Karpas-422 (cell line): Measurements from ENCODE around the gene ZNF880. TPM values are rescaled to one million over a fixed set of nuclear protein-coding genes. Genes with fewer than 3 reads are reported as not detected.

ENCODE experiments used
- DNase-seq: peaks from one replicate; pipeline ENCODE4 v3.0.0-alpha.2; 2015
- H2AFZ ChIP-seq: fragments of 200-600 bp; sonication (generic); 2 replicates; pipeline ENCODE4 v1.6.1; 2014; ENCODE audit warnings: antibody characterized with exemption, low read length, mixed read lengths
- H3K27ac ChIP-seq: fragments of 200-600 bp; sonication (generic); 2 replicates; pipeline ENCODE4 v1.5.1; 2014; ENCODE audit warnings: mild to moderate bottlenecking, low read length, moderate library complexity
- H3K27me3 ChIP-seq: fragments of 200-600 bp; sonication (generic); 2 replicates; pipeline ENCODE4 v1.6.1; 2014; ENCODE audit warnings: low read length, mixed read lengths
- H3K36me3 ChIP-seq: fragments of 200-600 bp; sonication (generic); 2 replicates; pipeline ENCODE4 v1.6.1; 2014; ENCODE audit warnings: low read length, mixed read lengths; ENCODE audit not compliant: insufficient read depth
- H3K4me1 ChIP-seq: fragments of 200-600 bp; sonication (generic); 2 replicates; pipeline ENCODE4 v1.6.1; 2014; ENCODE audit warnings: mild to moderate bottlenecking, low read length, mixed read lengths
- H3K4me2 ChIP-seq: fragments of 200-600 bp; sonication (generic); 2 replicates; pipeline ENCODE4 v1.6.1; 2014; ENCODE audit warnings: low read length, low read depth, mild to moderate bottlenecking; ENCODE audit not compliant: poor library complexity, severe bottlenecking
- H3K4me3 ChIP-seq: fragments of 200-600 bp; sonication (generic); 2 replicates; pipeline ENCODE4 v1.5.1; 2014; ENCODE audit warnings: mild to moderate bottlenecking, antibody characterized with exemption, low read length, mixed read lengths
- H3K79me2 ChIP-seq: fragments of 200-600 bp; sonication (generic); 2 replicates; pipeline ENCODE4 v1.6.1; 2014; ENCODE audit warnings: mild to moderate bottlenecking, low read length, mixed read lengths
- H3K9ac ChIP-seq: fragments of 200-600 bp; sonication (generic); 2 replicates; pipeline ENCODE4 v1.6.0; 2014; ENCODE audit warnings: low read length
- H3K9me2 ChIP-seq: fragments of 200-600 bp; sonication (generic), shearing (Covaris generic); replicated peaks from 2 replicates; pipeline ENCODE4 v1.6.0; 2014; ENCODE audit warnings: mild to moderate bottlenecking, low read length, moderate library complexity; ENCODE audit not compliant: insufficient read depth
- H3K9me3 ChIP-seq: fragments of 300-700, 200-600 bp; sonication (generic); 2 replicates; pipeline ENCODE4 v1.6.1; 2014; ENCODE audit warnings: low read length, mixed read lengths
- H4K20me1 ChIP-seq: fragments of 200-600 bp; sonication (generic); 2 replicates; pipeline ENCODE4 v1.6.1; 2014; ENCODE audit warnings: mild to moderate bottlenecking, antibody characterized with exemption, low read length, low read depth; ENCODE audit not compliant: insufficient read depth
- total RNA-seq: library from RNA; depleted of rRNA; stranded (reverse); fragments of >200 nt; shearing (Covaris generic); gene quantifications from 2 replicates; pipeline ENCODE4 v1.2.3, GENCODE V29; 2014; ENCODE audit warnings: low replicate concordance

ZNF880 gene
- total RNA-seq, 1 experiment from 2014 or later = 12.7 TPM

GRCh38 chr19:52345162-52345561, 24.6 kb upstream of the ZNF880 start:
- no peak overlapping the region for H3K27ac ChIP-seq
- H3K27me3 ChIP-seq = no peaks in the 10 kb centered on the region
- no peaks in the 10 kb centered on the region for H4K20me1 ChIP-seq
- DNase-seq = no peak
- H3K4me1 ChIP-seq = no peaks in the 10 kb centered on the region
- no peaks in the 10 kb centered on the region for H3K9me3 ChIP-seq
- no peak overlapping the region for H3K4me2 ChIP-seq
- no peak overlapping the region for H2AFZ ChIP-seq
- H3K4me3 ChIP-seq = no peak overlapping the region
- no peak overlapping the region for H3K9ac ChIP-seq
- H3K36me3 ChIP-seq = peaks cover 30% of the 10 kb centered on the region
- no peaks in the 10 kb centered on the region for H3K9me2 ChIP-seq
- no peaks in the 10 kb centered on the region; the same call in 1 of the 2 replicates for H3K79me2 ChIP-seq

GRCh38 chr19:52351512-52351911, 18.2 kb upstream of the ZNF880 start:
- H3K4me3 ChIP-seq = no peak overlapping the region
- H3K9ac ChIP-seq = no peak overlapping the region
- no peaks in the 10 kb centered on the region for H4K20me1 ChIP-seq
- H3K27ac ChIP-seq = no peak overlapping the region
- H3K36me3 ChIP-seq = peaks cover 82% of the 10 kb centered on the region
- no peaks in the 10 kb centered on the region for H3K27me3 ChIP-seq
- peak; percentile 77 for DNase-seq
- no peaks in the 10 kb centered on the region for H3K9me2 ChIP-seq
- H3K4me2 ChIP-seq = no peak overlapping the region
- no peaks in the 10 kb centered on the region for H3K79me2 ChIP-seq
- H2AFZ ChIP-seq = no peak overlapping the region
- no peaks in the 10 kb centered on the region for H3K9me3 ChIP-seq
- no peaks in the 10 kb centered on the region for H3K4me1 ChIP-seq

DNA sequence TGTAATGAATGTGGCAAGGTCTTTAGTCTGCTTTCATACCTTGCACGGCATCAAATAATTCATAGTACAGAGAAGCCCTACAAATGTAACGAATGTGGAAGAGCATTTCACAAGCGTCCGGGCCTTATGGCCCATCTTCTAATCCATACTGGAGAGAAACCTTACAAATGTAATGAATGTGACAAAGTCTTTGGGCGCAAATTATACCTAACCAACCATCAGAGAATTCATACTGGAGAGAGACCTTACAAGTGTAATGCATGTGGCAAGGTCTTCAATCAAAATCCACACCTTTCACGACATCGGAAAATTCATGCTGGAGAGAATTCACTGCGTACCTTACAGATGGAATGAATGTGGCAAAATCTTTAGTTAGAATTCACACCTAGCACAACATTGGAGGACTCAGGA, 3.3 kb upstream of the ZNF880 start:
- no peaks in the 10 kb centered on the region for H3K4me1 ChIP-seq
- peaks cover 58% of the 10 kb centered on the region for H3K36me3 ChIP-seq
- H3K4me3 ChIP-seq = no peak overlapping the region
- no peak overlapping the region for H3K9ac ChIP-seq
- H3K79me2 ChIP-seq = no peaks in the 10 kb centered on the region
- H2AFZ ChIP-seq = no peak overlapping the region
- H3K27me3 ChIP-seq = no peaks in the 10 kb centered on the region
- DNase-seq = no peak
- H4K20me1 ChIP-seq = no peaks in the 10 kb centered on the region
- peaks cover 51% of the 10 kb centered on the region for H3K9me3 ChIP-seq
- H3K4me2 ChIP-seq = no peak overlapping the region
- no peaks in the 10 kb centered on the region for H3K9me2 ChIP-seq
- no peak overlapping the region for H3K27ac ChIP-seq

DNA sequence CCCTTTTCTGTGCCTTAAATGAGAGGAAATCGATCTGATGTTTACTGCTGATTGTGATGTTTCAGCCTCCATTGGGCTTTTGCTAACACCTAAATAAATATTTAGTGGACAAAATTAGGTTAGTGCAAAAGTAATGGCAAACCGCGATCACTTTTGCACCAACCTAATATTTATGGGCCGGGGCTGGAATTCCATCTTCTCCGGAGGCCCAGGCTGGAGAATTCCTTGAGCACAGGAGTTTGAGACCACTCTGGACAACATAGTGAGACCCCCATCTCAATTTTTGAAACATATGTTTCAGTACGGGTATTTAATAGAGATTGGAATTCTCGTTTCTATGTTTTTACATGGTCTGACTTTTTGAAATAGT, 603 bp downstream of the ZNF880 start:
- Histone ChIP-seq H3K27me3 (no peaks in the 10 kb centered on the region), H3K4me2 (no peak overlapping the region), H3K9me2 (no peaks in the 10 kb centered on the region), H3K9ac (no peak overlapping the region), H4K20me1 (no peaks in the 10 kb centered on the region), H3K9me3 (peaks cover 35% of the 10 kb centered on the region), H3K27ac (no peak overlapping the region), H3K4me1 (no peaks in the 10 kb centered on the region), H3K4me3 (no peak overlapping the region), H2AFZ (no peak overlapping the region), H3K79me2 (no peaks in the 10 kb centered on the region), H3K36me3 (peaks cover 43% of the 10 kb centered on the region)
- no peak for DNase-seq

GRCh38 chr19:52391135-52391534, 21.4 kb downstream of the ZNF880 start:
- no peaks in the 10 kb centered on the region for H4K20me1 ChIP-seq
- no peaks in the 10 kb centered on the region for H3K9me2 ChIP-seq
- H3K27ac ChIP-seq = no peak overlapping the region
- H3K4me3 ChIP-seq = no peak overlapping the region
- H2AFZ ChIP-seq = no peak overlapping the region
- H3K4me2 ChIP-seq = no peak overlapping the region
- H3K79me2 ChIP-seq = no peaks in the 10 kb centered on the region
- H3K9me3 ChIP-seq = peaks cover 5% of the 10 kb centered on the region; the same call in 1 of the 2 replicates
- peak; percentile 64 for DNase-seq
- H3K36me3 ChIP-seq = no peaks in the 10 kb centered on the region; the same call in 1 of the 2 replicates
- H3K9ac ChIP-seq = no peak overlapping the region
- H3K4me1 ChIP-seq = no peaks in the 10 kb centered on the region
- H3K27me3 ChIP-seq = no peaks in the 10 kb centered on the region

GRCh38 chr19:52397310-52398080, 27.8 kb downstream of the ZNF880 start, which contains the start of gene ZNF528:
Gene ZNF528 (plus strand): TSS chr19:52397849. CDS start chr19:52402014, 4,165 bp downstream.
- Histone ChIP-seq H2AFZ (no peak within 1 kb of the TSS), H3K4me1 (0 out of 2 replicates have a peak, but pooled peaks cover 3% of the 10 kb centered on the region), H3K9me2 (no peaks in the 10 kb centered on the region), H3K9me3 (no peaks in the 10 kb centered on the region), H3K4me3 (no peak within 1 kb of the TSS), H3K79me2 (no peaks in the 10 kb centered on the region), H3K27ac (no peak within 1 kb of the TSS), H3K4me2 (no peak within 1 kb of the TSS), H3K9ac (no peak within 1 kb of the TSS), H3K27me3 (no peaks in the 10 kb centered on the region), H3K36me3 (no peaks in the 10 kb centered on the region), H4K20me1 (no peaks in the 10 kb centered on the region)
- no peak for DNase-seq

DNA sequence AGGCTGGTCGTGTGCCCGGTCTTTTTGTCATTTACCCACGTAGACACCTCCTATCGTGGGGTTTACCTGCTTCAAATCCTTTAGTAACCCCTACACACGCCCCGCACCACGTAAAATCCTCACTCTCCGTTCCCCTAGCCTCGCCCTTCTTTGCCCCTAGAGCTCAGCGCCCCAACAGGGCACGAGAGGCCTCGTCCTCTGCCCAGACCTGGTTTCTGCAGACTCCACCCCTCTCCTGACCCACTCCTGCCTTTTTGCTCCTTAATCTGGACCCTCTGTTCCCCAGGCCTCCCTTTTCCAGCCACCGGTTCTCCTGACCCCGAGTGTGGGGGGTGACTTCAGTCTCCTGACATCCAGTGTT, 28.3 kb downstream of the ZNF880 start:
- Histone ChIP-seq H3K4me1 (0 out of 2 replicates have a peak, but pooled peaks cover 3% of the 10 kb centered on the region), H3K27me3 (no peaks in the 10 kb centered on the region), H3K9ac (no peak overlapping the region), H3K36me3 (0 out of 2 replicates have a peak, but pooled peaks cover 2% of the 10 kb centered on the region), H3K79me2 (no peaks in the 10 kb centered on the region), H2AFZ (no peak overlapping the region), H3K9me2 (no peaks in the 10 kb centered on the region), H3K27ac (no peak overlapping the region), H3K9me3 (no peaks in the 10 kb centered on the region), H3K4me2 (no peak overlapping the region), H3K4me3 (no peak overlapping the region), H4K20me1 (no peaks in the 10 kb centered on the region)
- no peak for DNase-seq

DNA sequence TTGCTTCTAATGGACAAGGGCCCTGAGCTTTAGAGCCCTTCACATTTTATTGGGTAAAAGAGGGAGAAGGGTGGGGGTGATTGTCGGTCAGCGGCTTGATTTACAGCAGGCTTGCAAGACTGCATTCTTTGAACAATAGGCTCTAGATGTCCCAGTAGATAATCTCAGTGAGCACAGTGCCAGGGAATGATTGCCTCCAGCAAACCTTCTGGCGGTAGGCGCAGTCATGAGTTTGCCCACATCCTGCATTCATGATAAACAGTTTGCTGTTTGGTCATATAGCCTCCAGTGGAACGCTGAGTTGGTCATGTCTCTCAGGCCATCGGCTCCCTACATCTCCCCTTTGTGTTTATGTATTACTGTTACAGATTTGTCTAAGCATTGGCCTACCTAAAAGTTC, 40.6 kb downstream of the ZNF880 start:
- Histone ChIP-seq H3K9me3 (peaks cover 32% of the 10 kb centered on the region), H3K4me1 (no peaks in the 10 kb centered on the region), H3K9ac (no peak overlapping the region), H3K79me2 (no peaks in the 10 kb centered on the region), H2AFZ (no peak overlapping the region), H3K9me2 (no peaks in the 10 kb centered on the region), H3K27me3 (no peaks in the 10 kb centered on the region), H3K36me3 (peaks cover 23% of the 10 kb centered on the region), H4K20me1 (no peaks in the 10 kb centered on the region), H3K4me2 (no peak overlapping the region), H3K27ac (no peak overlapping the region), H3K4me3 (no peak overlapping the region)
- no peak for DNase-seq
